K562 (cell line): ENCODE results near the gene UNC5C. TPM values are rescaled to one million over a fixed set of nuclear protein-coding genes. Genes with fewer than 3 reads are reported as not detected.
A peak's percentile ranks its signal among the peaks of the same experiment; 100 is the strongest.

Source experiments
- ATAC-seq: fragments of 200-7000 bp; cut with Tn5 transposase; 3 replicates; pipeline ENCODE4 v1.9.1; 2020; ENCODE audit warnings: moderate library complexity
- BruUV-seq: library from RNA; stranded (reverse); fragments of 400-500 nt; replicated peaks from 2 replicates; lab custom pipeline; 2021; lab: Mats Ljungman, UMichigan
- CTCF ChIA-PET: fragments of 300-600 bp; formaldehyde crosslinking; extraction: SDS; loops from one replicate; lab custom pipeline; 2021; ENCODE audit warnings: low intra/inter-chr PET ratio; lab: Yijun Ruan, JAX
- POLR2A ChIA-PET: fragments of 300-600, 350-650 bp; sonication (Branson Sonifier 250); formaldehyde crosslinking; extraction: SDS; loops from one replicate; lab custom pipeline; 2021; ENCODE audit warnings: antibody characterized with exemption, inconsistent platforms; lab: Yijun Ruan, JAX
- DNase-seq, 4 experiments: peaks; one replicate each; pipeline versions ENCODE4 v3.0.0 to v3.0.0-alpha.2; 2011 to 2018; ENCODE audit warnings: low spot score in 3 of 4, mixed read lengths in 3 of 4; ENCODE audit errors: extremely low read depth in 1 of 4
- FAIRE-seq: peaks from 2 replicates; lab custom pipeline; 2011; peaks lifted over from hg19 to GRCh38; lab: Jason Lieb, UNC
- H2AFZ ChIP-seq: 2 replicates; pipeline ENCODE4 v1.6.0; 2011; ENCODE audit warnings: low read depth, low read length, control low read depth, inconsistent platforms
- H3K27ac ChIP-seq: fragments of 200-600 bp; 3 replicates; pipeline ENCODE4 v1.8.0; 2011; ENCODE audit warnings: low read depth, mild to moderate bottlenecking, control low read depth, inconsistent platforms, low read length, moderate library complexity, mixed read lengths; ENCODE audit errors: extremely low read depth
- H3K27me3 ChIP-seq, 2 experiments: fragments of 300-600 bp in 1 of 2; 2 replicates in 1 of 2; 3 replicates in 1 of 2; pipeline versions ENCODE4 v1.6.0 to v1.8.0; 2011; ENCODE audit warnings: inconsistent platforms in 2 of 2, low read length in 2 of 2, mild to moderate bottlenecking in 1 of 2, mixed read lengths in 1 of 2, moderate library complexity in 1 of 2; ENCODE audit not compliant: control insufficient read depth in 2 of 2, insufficient read depth in 2 of 2
- H3K36me3 ChIP-seq: fragments of 300-600 bp; 3 replicates; pipeline ENCODE4 v1.8.0; 2011; ENCODE audit warnings: mild to moderate bottlenecking, low read length, inconsistent platforms; ENCODE audit not compliant: control insufficient read depth, insufficient read depth
- H3K4me1 ChIP-seq, 2 experiments: fragments of 200-600 bp in 1 of 2; replicated peaks in 1 of 2; 2 replicates in 1 of 2; 3 replicates in 1 of 2; pipeline versions ENCODE4 v1.5.1 to v1.8.0; 2011; ENCODE audit warnings: inconsistent platforms in 2 of 2, low read length in 2 of 2, mild to moderate bottlenecking in 1 of 2, mixed read lengths in 1 of 2, moderate library complexity in 1 of 2; ENCODE audit not compliant: control insufficient read depth in 2 of 2, insufficient read depth in 2 of 2
- H3K4me2 ChIP-seq: 2 replicates; pipeline ENCODE4 v1.6.1; 2011; ENCODE audit warnings: low read length, control low read depth, inconsistent platforms, mixed read lengths; ENCODE audit not compliant: insufficient read depth
- H3K4me3 ChIP-seq: fragments of 200-600 bp; sonication (generic), shearing (Covaris generic); 2 replicates; pipeline ENCODE4 v1.5.1; 2016; ENCODE audit warnings: control low read depth, inconsistent platforms
- H3K79me2 ChIP-seq: fragments of 200-600 bp; 3 replicates; pipeline ENCODE4 v1.8.0; 2011; ENCODE audit warnings: low read length, inconsistent platforms; ENCODE audit not compliant: control insufficient read depth, insufficient read depth
- H3K9ac ChIP-seq, 2 experiments: 2 replicates each; pipeline versions ENCODE4 v1.6.0 to v1.6.1; 2011; ENCODE audit warnings: low read depth in 2 of 2, low read length in 2 of 2, control low read depth in 1 of 2, inconsistent platforms in 1 of 2, mild to moderate bottlenecking in 1 of 2, mixed read lengths in 1 of 2; ENCODE audit not compliant: insufficient read depth in 1 of 2
- H3K9me1 ChIP-seq: one replicate; pipeline ENCODE4 v1.6.0; 2011; ENCODE audit warnings: inconsistent platforms, mild to moderate bottlenecking, low read length, moderate library complexity; ENCODE audit not compliant: control insufficient read depth, insufficient read depth
- H3K9me3 ChIP-seq: replicated peaks from 2 replicates; pipeline ENCODE4 v1.5.1; 2011; ENCODE audit warnings: low read depth, low read length, inconsistent platforms; ENCODE audit not compliant: control insufficient read depth, insufficient read depth
- H4K20me1 ChIP-seq: replicated peaks from 2 replicates; pipeline ENCODE4 v1.6.1; 2011; ENCODE audit warnings: low read length, inconsistent platforms, mixed read lengths; ENCODE audit not compliant: control insufficient read depth, insufficient read depth
- ATF6 ChIP-seq: sonication (generic); formaldehyde crosslinking; IDR thresholded peaks from 2 replicates; pipeline ENCODE4 v1.4.0; 2020; ENCODE audit warnings: mild to moderate bottlenecking, missing genetic modification reagents
- CREM ChIP-seq: IDR thresholded peaks from 2 replicates; pipeline ENCODE4 v1.6.1; 2014; ENCODE audit warnings: antibody characterized with exemption, low read depth
- GATA2 ChIP-seq: sonication (generic); formaldehyde crosslinking; IDR thresholded peaks from 2 replicates; pipeline ENCODE4 v1.4.0; 2020; ENCODE audit warnings: mild to moderate bottlenecking, missing genetic modification reagents
- GTF3C2 ChIP-seq: IDR thresholded peaks from 3 replicates; pipeline ENCODE4 v1.6.1; 2011; ENCODE audit warnings: borderline replicate concordance, mild to moderate bottlenecking, moderate library complexity; ENCODE audit not compliant: insufficient read length; ENCODE audit errors: extremely low read depth
- KLF10 ChIP-seq: fragments of 250-450 bp; sonication (Bioruptor Pico); IDR thresholded peaks from 2 replicates; pipeline ENCODE4 v1.6.1; 2021; ENCODE audit warnings: matching md5 sums
- KLF13 ChIP-seq: fragments of 450-650 bp; IDR thresholded peaks from 2 replicates; pipeline ENCODE4 v1.6.1; 2016; ENCODE audit warnings: missing genetic modification characterization, low read depth, mild to moderate bottlenecking, missing compliant biosample characterization, moderate library complexity, borderline replicate concordance
- MECOM ChIP-seq: fragments of 250-450 bp; sonication (Bioruptor Pico); IDR thresholded peaks from 2 replicates; pipeline ENCODE4 v1.8.0; 2022; ENCODE audit warnings: inconsistent platforms
- MXI1 ChIP-seq: IDR thresholded peaks from 2 replicates; pipeline ENCODE4 v1.6.1; 2011; ENCODE audit warnings: low read depth, mild to moderate bottlenecking, improper control_type of control experiment, low read length
- NFE2 ChIP-seq: IDR thresholded peaks from 2 replicates; pipeline ENCODE4 v1.6.1; 2014; ENCODE audit warnings: antibody characterized with exemption, low read depth
- NFIX ChIP-seq: fragments of 250-450 bp; sonication (Bioruptor Pico); IDR thresholded peaks from 2 replicates; pipeline ENCODE4 v1.4.0; 2020; ENCODE audit warnings: low read depth, mild to moderate bottlenecking, moderate library complexity
- PHF8 ChIP-seq: fragments of 200-600 bp; sonication (generic); IDR thresholded peaks from 2 replicates; pipeline ENCODE4 v1.6.1; 2012; ENCODE audit warnings: mixed run types, mild to moderate bottlenecking, inconsistent platforms, low read length, moderate library complexity, borderline replicate concordance
- SMAD3 ChIP-seq: fragments of 450-650 bp; formaldehyde crosslinking; conservative IDR thresholded peaks from 2 replicates; pipeline ENCODE4 v1.4.0; 2020; ENCODE audit warnings: mild to moderate bottlenecking
- TBL1XR1 ChIP-seq, 2 experiments: IDR thresholded peaks; 2 replicates each; pipeline ENCODE4 v1.6.1; 2012; ENCODE audit warnings: improper control_type of control experiment in 2 of 2, low read length in 2 of 2, mild to moderate bottlenecking in 1 of 2
- XRCC3 ChIP-seq: fragments of 450-650 bp; IDR thresholded peaks from 2 replicates; pipeline ENCODE4 v1.6.1; 2017; ENCODE audit warnings: mild to moderate bottlenecking, moderate library complexity
- WGBS: fragments of 100-300 bp; shearing (Covaris generic); methylation state at CpG from one replicate; pipeline ENCODE4 v1.1.6; 2016; ENCODE audit warnings: low coverage, mixed read lengths; ENCODE audit not compliant: insufficient coverage; ENCODE audit errors: missing lambda C conversion rate; 5-methylcytosine and 5-hydroxymethylcytosine counted together
- in situ Hi-C: fragments of 300-500 bp; cut with MboI; formaldehyde crosslinking; loops from 4 replicates; pipeline ENCODE4 v1.15.0; 2018; ENCODE audit warnings: inconsistent platforms, mixed read lengths
- intact Hi-C: fragments of 100-400 bp; cut with micrococcal nuclease; formaldehyde crosslinking; loops from 2 replicates; pipeline ENCODE4 v1.14.2; 2022
- polyA plus RNA-seq, 8 experiments: library from polyadenylated mRNA; depleted of rRNA in 4 of 8; stranded (reverse) in 5 of 8; unstranded in 3 of 8; fragments of >200 nt; fragmentation: Nextera tagmentation in 2 of 8; fragmentation: Illumina TruSeq in 1 of 8; extraction: Ambion mirVana in 2 of 8; extraction: Trizol in 1 of 8; gene quantifications; 2 replicates each; pipeline versions ENCODE4 v1.2.1 to v1.2.3, GENCODE V29; 2011 to 2014; ENCODE audit warnings: inconsistent platforms in 1 of 8, missing spikeins in 1 of 8
- total RNA-seq, 7 experiments: library from RNA; depleted of rRNA in 6 of 7; stranded (reverse); fragments of >200 nt in 6 of 7; fragmentation: Illumina TruSeq in 2 of 7; extraction: Trizol in 2 of 7; gene quantifications; 2 replicates each; pipeline versions ENCODE4 v1.2.1 to v1.2.3, GENCODE V29; 2011 to 2021; ENCODE audit warnings: low replicate concordance in 1 of 7

The UNC5C gene
- total and polyA plus RNA-seq, 9 of the 15 experiments (the other 6 are each of a cell fraction or from before 2014, with no cell fraction given), result under 0.01 to 0.10 (median 0.03) TPM; not detected in 1

- no peaks in the 10 kb centered on the region for H3K27me3 ChIP-seq
- H3K9me3 ChIP-seq, result no peaks in the 10 kb centered on the region
- BruUV-seq, result no TSS peak
- no peaks in the 10 kb centered on the region for H3K4me1 ChIP-seq
- no peaks in the 10 kb centered on the region for H3K36me3 ChIP-seq
- H3K4me3 ChIP-seq, result no peak overlapping the region
- H3K79me2 ChIP-seq, result no peaks in the 10 kb centered on the region
- FAIRE-seq (no peak), DNase-seq (no peak), ATAC-seq (no peak)
- H3K4me2 ChIP-seq, result no peak overlapping the region
- CTCF ChIA-PET, result no interaction called here
- in situ Hi-C loops, result no loop called here
- H3K9ac ChIP-seq, result no peak overlapping the region
- no peaks in the 10 kb centered on the region for H3K9me1 ChIP-seq
- H2AFZ ChIP-seq, result no peak overlapping the region
- no peak overlapping the region for H3K27ac ChIP-seq
- no peaks in the 10 kb centered on the region for H4K20me1 ChIP-seq
- intact Hi-C loops, result no loop called here
- POLR2A ChIA-PET, result no interaction called here
- 4% methylated on average over 2 of the region's 2 CpGs for WGBS
- no peak for TF ChIP-seq PHF8
- no peak for TF ChIP-seq MXI1
- no peak for TF ChIP-seq XRCC3
- no peak for TF ChIP-seq NFE2
- TF ChIP-seq KLF10 (CRISPR knock-in tag), result no peak
- no peak for TF ChIP-seq SMAD3
- no peak for TF ChIP-seq NFIX (CRISPR knock-in tag)
Observed at GRCh38 chr4:95367824-95368223, 180.9 kb downstream of the UNC5C start.

GRCh38 chr4:95363966-95364365, 184.8 kb downstream of the UNC5C start:
- Histone ChIP-seq H3K9ac (no peak overlapping the region), H3K27me3 (no peaks in the 10 kb centered on the region), H3K4me1 (no peaks in the 10 kb centered on the region; a peak in 1 of 5 replicates), H3K9me3 (no peaks in the 10 kb centered on the region), H2AFZ (peak overlapping the region; percentile 77), H4K20me1 (no peaks in the 10 kb centered on the region), H3K9me1 (no peaks in the 10 kb centered on the region), H3K79me2 (no peaks in the 10 kb centered on the region), H3K4me2 (no peak overlapping the region), H3K4me3 (no peak overlapping the region), H3K36me3 (no peaks in the 10 kb centered on the region), H3K27ac (no peak overlapping the region)
- 0% methylated on average over 1 of the region's 1 CpG for WGBS
- DNase-seq (no peak), ATAC-seq (no peak), FAIRE-seq (no peak)
- CTCF ChIA-PET, result no interaction called here
- in situ Hi-C loops (no loop called here), intact Hi-C loops (no loop called here)
- no TSS peak for BruUV-seq
- POLR2A ChIA-PET, result no interaction called here
- no peak for TF ChIP-seq MECOM (CRISPR knock-in tag)
- no peak for TF ChIP-seq GATA2
- TF ChIP-seq TBL1XR1 (IDR thresholded peaks at IDR 0.05; ENCODE audit: low read length in 2 of 2), result no peak
- no peak for TF ChIP-seq CREM
- no peak for TF ChIP-seq GTF3C2
- no peak for TF ChIP-seq ATF6
- TF ChIP-seq KLF13 (tag), result no peak
